Measurements from ENCODE around the gene ECPAS.
"Not testable (repeated sequence)": the region's sequence is repeated elsewhere in the genome, so short reads cannot be mapped to it uniquely, and the experiment has no call there.

Gene ECPAS

DNA sequence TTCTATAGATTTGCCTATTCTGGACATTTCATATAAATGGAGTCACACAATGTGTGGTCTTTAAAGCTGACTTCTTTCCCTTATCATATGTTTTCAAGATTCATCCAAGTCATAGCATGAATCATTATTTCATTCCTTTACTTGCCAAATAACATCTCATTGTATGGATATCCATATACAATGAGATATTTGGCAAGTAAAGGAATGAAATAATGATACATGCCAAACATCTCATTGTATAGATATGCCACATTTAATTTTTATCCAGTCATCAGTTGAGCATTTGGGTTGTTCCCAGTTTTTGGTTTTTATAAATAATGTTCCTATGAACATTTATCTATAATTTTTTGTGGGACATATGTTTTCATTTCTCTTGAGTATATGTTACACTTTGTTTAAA, 133.6 kb downstream of the ECPAS start:
- no peak for ATAC-seq
- TF ChIP-seq ZNF8 (CRISPR knock-in tag; IDR thresholded peaks at IDR 0.05) (no peak), ZFP3 (CRISPR knock-in tag; IDR thresholded peaks at IDR 0.05) (no peak), OSR1 (CRISPR knock-in tag; IDR thresholded peaks at IDR 0.05) (no peak), ZC3H10 (CRISPR knock-in tag; IDR thresholded peaks at IDR 0.05) (no peak)
- TF ChIP-seq, protein P1, sequence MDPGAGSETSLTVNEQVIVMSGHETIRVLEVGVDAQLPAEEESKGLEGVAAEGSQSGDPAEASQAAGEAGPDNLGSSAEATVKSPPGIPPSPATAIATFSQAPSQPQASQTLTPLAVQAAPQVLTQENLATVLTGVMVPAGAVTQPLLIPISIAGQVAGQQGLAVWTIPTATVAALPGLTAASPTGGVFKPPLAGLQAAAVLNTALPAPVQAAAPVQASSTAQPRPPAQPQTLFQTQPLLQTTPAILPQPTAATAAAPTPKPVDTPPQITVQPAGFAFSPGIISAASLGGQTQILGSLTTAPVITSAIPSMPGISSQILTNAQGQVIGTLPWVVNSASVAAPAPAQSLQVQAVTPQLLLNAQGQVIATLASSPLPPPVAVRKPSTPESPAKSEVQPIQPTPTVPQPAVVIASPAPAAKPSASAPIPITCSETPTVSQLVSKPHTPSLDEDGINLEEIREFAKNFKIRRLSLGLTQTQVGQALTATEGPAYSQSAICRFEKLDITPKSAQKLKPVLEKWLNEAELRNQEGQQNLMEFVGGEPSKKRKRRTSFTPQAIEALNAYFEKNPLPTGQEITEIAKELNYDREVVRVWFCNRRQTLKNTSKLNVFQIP (CRISPR knock-in tag; IDR thresholded peaks at IDR 0.05; ENCODE audit: borderline replicate concordance, low read depth), result no peak
- TF ChIP-seq, protein P2, sequence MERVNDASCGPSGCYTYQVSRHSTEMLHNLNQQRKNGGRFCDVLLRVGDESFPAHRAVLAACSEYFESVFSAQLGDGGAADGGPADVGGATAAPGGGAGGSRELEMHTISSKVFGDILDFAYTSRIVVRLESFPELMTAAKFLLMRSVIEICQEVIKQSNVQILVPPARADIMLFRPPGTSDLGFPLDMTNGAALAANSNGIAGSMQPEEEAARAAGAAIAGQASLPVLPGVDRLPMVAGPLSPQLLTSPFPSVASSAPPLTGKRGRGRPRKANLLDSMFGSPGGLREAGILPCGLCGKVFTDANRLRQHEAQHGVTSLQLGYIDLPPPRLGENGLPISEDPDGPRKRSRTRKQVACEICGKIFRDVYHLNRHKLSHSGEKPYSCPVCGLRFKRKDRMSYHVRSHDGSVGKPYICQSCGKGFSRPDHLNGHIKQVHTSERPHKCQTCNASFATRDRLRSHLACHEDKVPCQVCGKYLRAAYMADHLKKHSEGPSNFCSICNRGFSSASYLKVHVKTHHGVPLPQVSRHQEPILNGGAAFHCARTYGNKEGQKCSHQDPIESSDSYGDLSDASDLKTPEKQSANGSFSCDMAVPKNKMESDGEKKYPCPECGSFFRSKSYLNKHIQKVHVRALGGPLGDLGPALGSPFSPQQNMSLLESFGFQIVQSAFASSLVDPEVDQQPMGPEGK (CRISPR knock-in tag; IDR thresholded peaks at IDR 0.05; ENCODE audit: borderline replicate concordance), result no peak

DNA sequence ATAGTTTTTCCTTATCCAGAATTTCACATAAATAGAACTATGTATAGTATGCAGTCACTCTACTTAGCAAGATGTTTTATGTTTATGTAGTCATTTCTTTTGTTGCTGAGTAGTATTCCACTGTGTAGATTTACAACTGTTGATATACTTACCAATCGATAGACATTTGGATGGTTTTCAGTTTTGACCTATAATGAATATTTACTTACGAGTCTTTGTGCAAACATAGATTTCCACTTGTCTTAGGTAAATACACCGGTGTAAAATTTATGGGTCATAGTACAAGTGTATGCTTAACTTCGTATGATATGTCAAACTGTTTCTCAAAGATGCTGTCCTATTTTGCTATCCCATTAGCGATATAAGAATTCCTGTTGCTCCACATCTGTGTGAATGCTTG, 134.4 kb downstream of the ECPAS start:
- no peak for ATAC-seq
- TF ChIP-seq RARB (CRISPR knock-in tag; IDR thresholded peaks at IDR 0.05), result no peak

DNA sequence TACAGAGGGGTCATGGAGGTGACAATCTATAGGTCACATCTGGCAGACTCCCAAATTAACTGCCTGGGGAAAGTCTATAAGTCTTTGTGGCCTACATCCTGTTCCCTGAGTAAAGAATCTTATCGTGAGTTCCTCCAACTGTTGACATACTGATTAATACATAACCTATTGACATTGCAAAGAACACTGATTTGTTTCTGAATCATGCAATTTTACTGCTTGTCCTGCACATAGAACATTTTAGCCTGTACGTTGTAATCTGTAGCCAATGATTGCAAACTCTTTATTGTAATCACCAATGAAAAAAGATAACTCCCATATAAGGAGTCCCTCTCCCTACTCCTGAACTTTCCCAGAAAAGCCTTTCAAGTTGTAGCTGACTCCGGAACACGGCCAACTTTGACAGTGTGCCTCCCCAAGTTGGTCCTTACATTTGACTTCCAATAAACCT, 135.3 kb downstream of the ECPAS start:
- TF ChIP-seq ISL1 (CRISPR knock-in tag; IDR thresholded peaks at IDR 0.05), result no peak
- TF ChIP-seq ZNF8 (CRISPR knock-in tag; IDR thresholded peaks at IDR 0.05), result no peak
- no peak for TF ChIP-seq ZC3H10 (CRISPR knock-in tag; IDR thresholded peaks at IDR 0.05)
- TF ChIP-seq ZNF565 (CRISPR knock-in tag; conservative IDR thresholded peaks at IDR 0.05; ENCODE audit: low read depth), result no peak
- no peak for TF ChIP-seq OSR1 (CRISPR knock-in tag; IDR thresholded peaks at IDR 0.05)
- TF ChIP-seq, protein P1 (CRISPR knock-in tag; IDR thresholded peaks at IDR 0.05; ENCODE audit: borderline replicate concordance, low read depth), result no peak
- TF ChIP-seq ZFP30 (CRISPR knock-in tag; IDR thresholded peaks at IDR 0.05), result no peak
- no peak for TF ChIP-seq GLIS3 (CRISPR knock-in tag; IDR thresholded peaks at IDR 0.05)
- no peak for ATAC-seq

DNA sequence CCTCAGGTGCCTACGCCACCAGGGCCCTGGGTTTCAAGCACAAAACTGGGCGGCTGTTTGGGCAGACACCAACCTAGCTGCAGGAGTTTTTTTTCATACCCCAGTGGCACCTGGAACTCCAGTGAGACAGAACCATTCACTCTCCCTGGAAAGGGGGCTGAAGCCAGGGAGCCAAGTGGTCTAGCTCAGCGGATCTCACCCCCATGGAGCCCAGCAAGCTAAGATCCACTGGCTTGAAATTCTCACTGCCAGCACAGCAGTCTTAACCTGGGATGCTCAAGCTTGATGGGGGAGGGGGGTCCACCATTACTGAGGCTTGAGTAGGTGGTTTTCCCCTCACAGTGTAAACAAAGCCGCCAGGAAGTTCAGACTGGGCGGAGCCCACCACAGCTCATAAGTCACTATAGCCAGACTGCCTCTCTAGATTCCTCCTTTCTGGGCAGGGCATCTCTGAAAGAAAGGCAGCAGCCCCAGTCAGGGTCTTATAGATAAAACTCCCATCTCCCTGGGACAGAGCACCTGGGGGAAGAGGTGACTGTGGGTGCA, 149.8 kb downstream of the ECPAS start:
- not testable (repeated sequence) for ATAC-seq

DNA sequence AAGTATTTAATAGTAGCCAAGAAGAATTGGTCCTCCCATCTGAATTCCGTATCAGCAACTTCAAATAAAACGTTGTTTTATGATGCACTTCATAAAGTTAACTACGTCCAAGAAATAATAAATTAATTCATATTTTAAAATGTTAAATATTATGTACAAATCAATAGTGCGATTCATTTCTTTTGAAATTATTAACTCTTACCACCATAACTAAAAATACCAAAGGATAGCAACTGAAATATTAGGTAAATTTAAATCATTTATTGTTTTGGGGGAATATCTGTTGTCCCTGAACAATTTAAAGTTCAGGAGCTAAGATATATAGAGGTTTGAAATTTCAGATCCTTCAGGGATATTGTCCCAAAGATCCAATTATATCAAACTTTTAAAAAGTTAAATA, 154.1 kb downstream of the ECPAS start, which contains the start of gene OR2K2:
TSS of gene OR2K2 (minus strand) at position 101 of the 400 bp plus-strand sequence. CDS start 1,791 bp downstream, outside the sequence.
- TF ChIP-seq, protein P3, sequence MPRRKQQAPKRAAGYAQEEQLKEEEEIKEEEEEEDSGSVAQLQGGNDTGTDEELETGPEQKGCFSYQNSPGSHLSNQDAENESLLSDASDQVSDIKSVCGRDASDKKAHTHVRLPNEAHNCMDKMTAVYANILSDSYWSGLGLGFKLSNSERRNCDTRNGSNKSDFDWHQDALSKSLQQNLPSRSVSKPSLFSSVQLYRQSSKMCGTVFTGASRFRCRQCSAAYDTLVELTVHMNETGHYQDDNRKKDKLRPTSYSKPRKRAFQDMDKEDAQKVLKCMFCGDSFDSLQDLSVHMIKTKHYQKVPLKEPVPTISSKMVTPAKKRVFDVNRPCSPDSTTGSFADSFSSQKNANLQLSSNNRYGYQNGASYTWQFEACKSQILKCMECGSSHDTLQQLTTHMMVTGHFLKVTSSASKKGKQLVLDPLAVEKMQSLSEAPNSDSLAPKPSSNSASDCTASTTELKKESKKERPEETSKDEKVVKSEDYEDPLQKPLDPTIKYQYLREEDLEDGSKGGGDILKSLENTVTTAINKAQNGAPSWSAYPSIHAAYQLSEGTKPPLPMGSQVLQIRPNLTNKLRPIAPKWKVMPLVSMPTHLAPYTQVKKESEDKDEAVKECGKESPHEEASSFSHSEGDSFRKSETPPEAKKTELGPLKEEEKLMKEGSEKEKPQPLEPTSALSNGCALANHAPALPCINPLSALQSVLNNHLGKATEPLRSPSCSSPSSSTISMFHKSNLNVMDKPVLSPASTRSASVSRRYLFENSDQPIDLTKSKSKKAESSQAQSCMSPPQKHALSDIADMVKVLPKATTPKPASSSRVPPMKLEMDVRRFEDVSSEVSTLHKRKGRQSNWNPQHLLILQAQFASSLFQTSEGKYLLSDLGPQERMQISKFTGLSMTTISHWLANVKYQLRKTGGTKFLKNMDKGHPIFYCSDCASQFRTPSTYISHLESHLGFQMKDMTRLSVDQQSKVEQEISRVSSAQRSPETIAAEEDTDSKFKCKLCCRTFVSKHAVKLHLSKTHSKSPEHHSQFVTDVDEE (CRISPR knock-in tag; IDR thresholded peaks at IDR 0.05), result no peak
- TF ChIP-seq OSR1 (CRISPR knock-in tag; IDR thresholded peaks at IDR 0.05) (no peak), ISL1 (CRISPR knock-in tag; IDR thresholded peaks at IDR 0.05) (no peak), ZNF565 (CRISPR knock-in tag; conservative IDR thresholded peaks at IDR 0.05; ENCODE audit: low read depth) (no peak), ZC3H10 (CRISPR knock-in tag; IDR thresholded peaks at IDR 0.05) (no peak), RARB (CRISPR knock-in tag; IDR thresholded peaks at IDR 0.05) (no peak), PPARA (CRISPR knock-in tag; IDR thresholded peaks at IDR 0.05; ENCODE audit: borderline replicate concordance) (no peak)
- TF ChIP-seq, protein P4, sequence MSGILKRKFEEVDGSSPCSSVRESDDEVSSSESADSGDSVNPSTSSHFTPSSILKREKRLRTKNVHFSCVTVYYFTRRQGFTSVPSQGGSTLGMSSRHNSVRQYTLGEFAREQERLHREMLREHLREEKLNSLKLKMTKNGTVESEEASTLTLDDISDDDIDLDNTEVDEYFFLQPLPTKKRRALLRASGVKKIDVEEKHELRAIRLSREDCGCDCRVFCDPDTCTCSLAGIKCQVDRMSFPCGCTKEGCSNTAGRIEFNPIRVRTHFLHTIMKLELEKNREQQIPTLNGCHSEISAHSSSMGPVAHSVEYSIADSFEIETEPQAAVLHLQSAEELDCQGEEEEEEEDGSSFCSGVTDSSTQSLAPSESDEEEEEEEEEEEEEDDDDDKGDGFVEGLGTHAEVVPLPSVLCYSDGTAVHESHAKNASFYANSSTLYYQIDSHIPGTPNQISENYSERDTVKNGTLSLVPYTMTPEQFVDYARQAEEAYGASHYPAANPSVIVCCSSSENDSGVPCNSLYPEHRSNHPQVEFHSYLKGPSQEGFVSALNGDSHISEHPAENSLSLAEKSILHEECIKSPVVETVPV (CRISPR knock-in tag; IDR thresholded peaks at IDR 0.05), result no peak
- ATAC-seq, result no peak
